ENCODE data around the gene UPK3A.
A peak's percentile ranks its signal among the peaks of the same experiment; 100 is the strongest.
"Not testable (repeated sequence)": the region's sequence is repeated elsewhere in the genome, so short reads cannot be mapped to it uniquely, and the experiment has no call there.

UPK3A gene

GRCh38 chr22:45281010-45281409, 3.7 kb upstream of the UPK3A start:
- DNase-seq (ENCODE audit: low read depth), result no peak

DNA sequence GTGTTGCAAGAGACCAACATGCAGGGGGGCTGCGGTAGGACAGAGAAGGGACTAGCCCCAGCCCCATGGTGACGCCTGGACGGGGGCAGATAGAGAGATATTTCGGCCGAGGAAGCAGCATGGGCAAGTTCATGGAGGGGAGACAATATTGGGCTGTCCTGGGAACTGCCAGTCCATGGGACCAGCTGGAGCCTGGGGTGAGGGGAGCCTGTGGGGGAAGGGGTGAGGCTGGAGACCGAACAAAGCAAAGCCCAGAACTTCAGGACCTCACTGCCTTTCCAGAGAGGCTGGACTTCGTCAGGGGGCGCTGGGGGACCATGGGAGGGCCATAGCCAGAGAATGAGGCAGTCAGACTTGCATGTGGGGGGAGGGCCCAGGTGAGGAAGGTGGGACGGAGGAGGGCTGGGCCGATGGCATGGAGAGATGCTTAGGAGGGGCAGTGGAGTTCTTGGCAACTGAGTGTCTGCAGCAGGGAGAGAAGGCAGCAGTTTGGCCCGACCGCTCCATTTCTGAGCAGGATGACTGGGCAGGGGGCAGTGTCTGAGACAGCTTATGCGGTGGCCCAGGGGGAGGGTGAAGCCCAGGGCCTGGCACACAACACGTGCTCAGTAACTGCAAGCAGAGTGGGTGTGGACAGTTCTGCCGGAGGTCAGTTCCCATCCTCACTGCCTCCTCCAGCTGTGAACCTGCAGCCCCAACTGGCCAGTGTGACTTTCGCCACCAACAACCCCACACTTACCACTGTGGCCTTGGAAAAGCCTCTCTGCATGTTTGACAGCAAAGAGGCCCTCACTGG, 712 bp downstream of the UPK3A start:
- no peak for DNase-seq (ENCODE audit: low read depth)

DNA sequence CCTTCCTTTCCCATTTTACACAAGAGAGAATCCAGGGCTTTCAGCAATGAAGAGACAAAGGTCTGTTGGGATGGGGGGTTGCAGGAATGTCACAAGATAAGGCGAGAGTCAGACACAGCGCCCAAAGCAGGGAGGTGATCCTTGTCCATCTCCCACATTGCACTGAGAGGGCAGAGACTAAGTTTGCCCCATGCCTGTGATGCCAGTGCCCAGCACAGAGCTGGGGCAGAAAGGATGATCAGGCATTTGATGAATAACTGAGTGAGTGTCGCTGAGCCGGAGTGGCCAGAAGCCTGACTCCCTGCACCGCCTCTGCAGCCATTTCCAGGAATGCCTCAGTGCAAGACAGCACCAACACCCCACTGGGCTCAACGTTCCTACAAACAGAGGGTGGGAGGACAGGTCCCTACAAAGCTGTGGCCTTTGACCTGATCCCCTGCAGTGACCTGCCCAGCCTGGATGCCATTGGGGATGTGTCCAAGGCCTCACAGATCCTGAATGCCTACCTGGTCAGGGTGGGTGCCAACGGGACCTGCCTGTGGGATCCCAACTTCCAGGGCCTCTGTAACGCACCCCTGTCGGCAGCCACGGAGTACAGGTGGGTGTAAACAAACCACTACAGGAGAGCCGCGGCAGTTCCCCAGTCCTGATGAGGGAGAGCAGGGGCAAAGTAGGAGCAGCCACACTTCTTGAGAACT, 2.3 kb downstream of the UPK3A start:
- no peak for DNase-seq (ENCODE audit: low read depth)

DNA sequence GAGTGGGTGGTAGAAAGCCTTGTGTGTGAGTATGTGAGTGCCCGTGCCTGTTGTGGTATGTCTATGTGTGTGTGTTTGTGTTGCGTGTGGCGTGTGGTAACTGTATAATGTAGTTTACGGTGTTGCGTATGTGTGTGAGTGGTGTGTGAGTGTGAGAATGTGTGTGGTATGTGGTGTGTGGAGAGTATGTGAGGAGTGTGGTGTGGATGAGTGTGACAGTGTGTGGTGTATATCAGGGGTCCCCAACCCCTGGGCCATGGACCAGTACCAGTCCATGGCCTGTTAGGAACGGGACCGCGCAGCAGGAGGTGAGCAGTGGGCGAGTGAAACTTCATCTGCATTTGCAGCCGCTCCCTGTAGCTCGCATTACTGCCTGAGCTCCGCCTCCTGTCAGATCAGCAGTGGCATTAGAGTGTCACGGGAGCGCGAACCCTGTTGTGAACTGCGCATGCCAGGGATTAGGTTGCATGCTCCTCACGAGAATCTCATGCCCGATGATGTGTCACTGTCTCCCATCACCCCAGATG, 5.7 kb downstream of the UPK3A start:
- DNase-seq (ENCODE audit: low read depth), result peak; percentile 72

- DNase-seq (ENCODE audit: low read depth), result no peak
Observed at GRCh38 chr22:45291061-45291930, 6.5 kb downstream of the UPK3A start.

DNA sequence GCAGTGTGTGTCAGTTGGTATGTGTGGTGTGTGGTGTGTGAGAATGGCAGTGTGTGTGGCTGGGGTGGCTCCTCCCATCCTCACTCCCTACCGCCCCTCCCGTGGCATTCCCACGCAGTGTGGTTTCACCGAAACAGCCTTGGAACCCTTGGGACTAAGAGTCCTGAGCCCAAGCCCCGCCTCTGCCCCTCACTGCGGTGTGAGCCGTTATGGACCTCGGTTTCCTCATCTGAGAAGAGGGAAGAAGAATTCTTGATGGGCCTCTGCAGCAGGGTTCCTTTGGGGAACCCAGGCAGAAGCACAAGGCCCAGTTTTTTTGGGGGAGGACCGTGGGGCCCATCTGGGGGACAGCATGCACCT, 7.2 kb downstream of the UPK3A start:
- no peak for DNase-seq (ENCODE audit: low read depth)

- no peak for DNase-seq (ENCODE audit: low read depth)
Observed at GRCh38 chr22:45292731-45293442, 8.1 kb downstream of the UPK3A start.

DNA sequence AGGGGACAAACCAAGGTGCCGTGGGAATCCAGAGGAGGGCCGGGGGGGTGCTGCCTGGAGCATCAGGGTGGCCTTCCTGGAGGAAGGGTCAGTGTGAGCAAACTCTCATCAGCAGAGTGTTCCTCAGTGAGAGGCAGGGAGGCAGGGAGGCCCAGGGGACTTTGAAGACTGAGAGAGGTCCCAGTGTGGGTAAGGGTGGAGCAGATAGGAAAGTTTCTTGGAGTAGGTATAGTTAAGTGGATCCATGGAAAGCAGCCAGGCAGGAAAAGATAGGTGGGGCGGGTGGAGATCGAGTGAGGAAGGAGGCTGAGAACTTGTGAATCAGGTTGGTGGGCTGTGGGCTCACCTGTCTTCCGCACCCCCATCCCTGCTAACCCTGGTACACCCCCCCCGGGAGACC, 9.3 kb downstream of the UPK3A start:
- no peak for DNase-seq (ENCODE audit: low read depth)

GRCh38 chr22:45295004-45295403, 10.3 kb downstream of the UPK3A start:
- DNase-seq (ENCODE audit: low read depth), result not testable (repeated sequence)

DNA sequence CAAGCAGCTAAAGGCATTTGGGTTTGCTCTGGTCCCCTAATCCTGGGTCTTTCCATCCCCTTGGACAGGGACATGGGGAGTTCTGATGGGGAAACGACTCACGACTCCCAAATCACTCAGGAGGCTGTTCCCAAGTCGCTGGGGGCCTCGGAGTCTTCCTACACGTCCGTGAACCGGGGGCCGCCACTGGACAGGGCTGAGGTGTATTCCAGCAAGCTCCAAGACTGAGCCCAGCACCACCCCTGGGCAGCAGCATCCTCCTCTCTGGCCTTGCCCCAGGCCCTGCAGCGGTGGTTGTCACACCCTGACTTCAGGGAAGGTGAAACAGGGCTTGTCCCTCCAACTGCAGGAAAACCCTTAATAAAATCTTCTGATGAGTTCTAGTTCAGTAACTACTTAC, 10.7 kb downstream of the UPK3A start:
- no peak for DNase-seq (ENCODE audit: low read depth)

- DNase-seq (ENCODE audit: low read depth), result no peak
Observed at GRCh38 chr22:45296628-45297297, 12.0 kb downstream of the UPK3A start.

DNA sequence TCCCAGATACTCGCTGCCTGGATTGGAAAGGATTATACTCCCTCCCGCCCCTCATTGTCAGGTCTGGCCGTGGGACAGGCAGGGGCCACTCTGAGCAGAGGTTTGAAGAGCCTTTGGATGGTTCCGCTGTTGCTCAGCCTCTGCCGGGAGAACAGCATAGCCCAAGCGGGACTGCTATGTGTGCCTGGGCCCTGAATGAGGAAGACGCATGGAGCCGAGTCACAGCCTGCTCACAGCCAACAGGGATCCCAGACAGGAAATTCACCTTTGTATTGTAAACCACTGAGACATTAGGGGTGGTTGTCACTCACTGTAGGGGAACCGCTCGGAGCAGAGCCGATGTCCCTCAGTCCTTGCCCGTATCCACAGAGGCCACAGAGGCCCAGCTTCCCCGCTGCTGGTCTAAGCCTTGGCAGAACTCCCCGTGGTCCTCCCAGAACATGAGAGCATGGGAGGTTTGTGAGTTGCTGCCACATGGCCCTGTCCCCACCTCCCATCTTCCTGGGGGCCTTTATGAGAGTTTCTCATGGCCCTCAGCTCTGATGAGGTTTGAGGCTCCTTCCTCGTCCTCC, 14.3 kb downstream of the UPK3A start:
- no peak for DNase-seq (ENCODE audit: low read depth)

DNA sequence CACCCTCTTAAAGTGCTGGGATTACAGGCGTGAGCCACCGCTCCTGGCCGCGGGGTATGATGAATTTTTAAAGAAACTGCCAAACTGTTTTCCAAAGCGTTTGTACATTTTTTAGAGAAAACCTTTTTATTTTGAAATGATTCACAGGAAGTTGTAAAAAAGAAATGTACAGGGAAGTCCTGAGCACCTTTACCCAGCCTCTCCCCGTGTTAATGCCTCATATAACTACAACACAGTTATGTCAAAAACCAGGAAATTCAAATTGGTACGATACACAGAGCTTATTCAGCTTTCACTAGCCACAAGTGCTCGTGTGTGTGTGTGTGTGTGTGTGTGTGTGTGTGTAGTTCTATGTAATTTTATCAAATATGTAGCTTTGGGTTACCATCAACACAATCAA, 18.0 kb downstream of the UPK3A start:
- DNase-seq (ENCODE audit: low read depth), result no peak

DNA sequence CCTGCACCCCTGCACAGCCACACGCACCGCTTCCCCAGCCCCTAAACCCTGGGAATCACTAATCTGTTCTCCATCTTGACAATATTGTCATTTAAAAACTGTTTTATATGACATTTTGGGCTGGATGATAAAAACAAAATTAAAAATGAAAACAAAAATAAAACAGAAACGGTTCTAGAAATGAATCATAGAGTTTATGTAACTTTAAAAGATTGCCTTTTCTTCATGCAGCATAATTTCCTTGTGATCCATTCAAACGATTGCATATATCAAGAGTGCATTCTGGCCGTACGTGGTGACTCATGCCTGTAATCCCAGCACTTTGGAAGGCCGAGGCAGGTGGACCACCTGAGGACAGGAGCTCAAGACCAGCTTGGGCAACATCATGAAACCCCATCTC, 18.4 kb downstream of the UPK3A start:
- no peak for DNase-seq (ENCODE audit: low read depth)

GRCh38 chr22:45304971-45305370, 20.2 kb downstream of the UPK3A start:
- DNase-seq (ENCODE audit: low read depth), result peak; percentile 32

DNA sequence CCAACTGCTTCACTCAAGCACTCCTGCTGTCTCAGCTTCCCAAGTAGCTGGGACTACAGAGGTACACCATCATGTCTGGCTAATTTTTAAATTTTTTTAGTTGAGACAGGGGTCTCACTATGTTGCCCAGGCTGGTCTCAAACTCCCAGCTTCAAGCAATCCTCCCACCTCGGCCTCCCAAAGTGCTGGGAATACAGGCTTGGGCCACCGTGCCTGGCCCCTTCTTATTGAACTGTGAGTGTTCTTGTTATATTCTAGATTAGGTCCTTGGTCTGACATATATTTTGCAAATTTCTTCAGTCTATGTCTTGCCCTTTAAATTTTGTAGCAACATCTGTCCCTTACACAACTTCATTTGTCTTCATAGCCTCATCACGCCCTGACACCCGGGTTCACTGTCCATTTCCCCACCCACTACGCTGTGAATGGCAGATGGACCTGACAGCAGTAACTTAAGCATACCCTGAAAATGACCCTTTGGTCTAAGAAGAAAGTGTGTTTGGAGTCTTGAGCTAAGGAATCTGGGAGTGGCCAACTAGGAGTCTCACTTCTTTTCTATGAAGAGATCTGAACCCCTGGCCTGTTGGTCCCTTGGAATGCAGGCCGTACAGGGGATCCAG, 20.8 kb downstream of the UPK3A start:
- DNase-seq (ENCODE audit: low read depth), result no peak

DNA sequence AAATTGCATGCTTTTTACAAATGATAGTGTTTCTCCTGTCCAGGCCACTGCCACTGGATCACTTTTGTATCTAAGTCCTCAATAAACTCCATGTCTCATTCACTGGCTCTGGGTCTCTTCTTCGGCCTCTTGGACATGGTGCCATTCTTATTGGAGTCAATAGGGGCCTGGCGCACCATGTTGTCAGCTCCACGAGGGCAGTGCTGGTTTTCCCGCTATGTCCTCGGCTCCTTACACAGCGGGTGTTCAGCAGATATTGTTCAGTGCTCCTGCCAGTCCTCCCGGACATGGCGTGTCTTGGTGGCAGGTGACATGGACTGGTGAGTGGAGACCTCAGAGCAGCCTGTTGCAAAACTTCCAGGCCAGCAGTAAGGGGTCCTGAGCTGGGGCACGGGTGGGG, 21.4 kb downstream of the UPK3A start:
- DNase-seq (ENCODE audit: low read depth), result no peak

DNA sequence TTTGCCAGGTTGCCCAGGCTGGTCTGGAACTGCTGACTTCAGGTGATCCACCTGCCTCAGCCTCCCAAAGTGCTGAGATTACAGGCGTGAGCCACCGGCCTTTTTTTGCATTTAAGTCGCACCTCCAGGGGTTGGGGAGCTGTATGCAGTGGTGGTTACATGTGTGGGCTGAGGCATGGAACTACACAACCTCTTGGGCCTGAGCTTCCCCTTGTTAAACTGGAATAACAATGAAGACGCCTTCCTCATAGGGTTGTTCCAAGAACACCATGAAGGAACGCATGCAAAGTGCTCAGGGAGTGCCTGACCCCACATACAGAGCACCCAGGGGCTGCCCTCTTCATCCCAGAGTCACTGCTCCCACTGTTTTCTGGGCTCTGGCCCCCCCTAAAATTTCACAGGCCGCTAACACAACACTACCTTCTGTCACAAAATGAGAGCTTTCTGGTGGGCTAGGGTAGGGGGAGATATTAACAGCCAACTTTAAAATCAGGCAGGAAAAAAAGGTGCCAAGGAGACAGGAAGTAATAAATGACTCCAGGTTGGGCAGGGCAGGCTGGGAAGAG, 23.7 kb downstream of the UPK3A start:
- no peak for DNase-seq (ENCODE audit: low read depth)

- no peak for DNase-seq (ENCODE audit: low read depth)
Observed at GRCh38 chr22:45308957-45309421, 24.2 kb downstream of the UPK3A start.
